ENCODE results near the gene EPB41L4B.

EPB41L4B gene

DNA sequence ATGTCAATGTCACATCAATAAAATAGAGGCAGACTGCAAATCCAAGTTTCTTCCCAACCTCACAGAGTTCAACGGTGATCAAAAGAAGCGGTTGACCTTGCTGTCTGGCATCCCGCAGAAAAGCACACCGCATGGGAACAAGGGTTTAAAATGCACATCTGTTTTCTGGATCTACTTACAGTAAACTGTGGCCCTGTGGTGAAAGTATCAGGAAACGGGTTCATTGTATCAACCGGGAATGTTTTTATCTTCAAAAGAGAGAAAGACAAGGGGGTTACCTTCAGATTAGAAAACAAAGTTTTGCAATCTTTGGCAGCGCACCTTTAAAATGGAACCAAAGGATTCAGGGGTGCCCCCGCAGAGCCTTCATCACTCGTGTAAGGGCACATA lies 138.3 kb downstream of the EPB41L4B start:
- H3K4me3 ChIP-seq (ENCODE audit: low read depth, low read length) = no peak overlapping the region
- DNase-seq (ENCODE audit: low read depth) = no peak

DNA sequence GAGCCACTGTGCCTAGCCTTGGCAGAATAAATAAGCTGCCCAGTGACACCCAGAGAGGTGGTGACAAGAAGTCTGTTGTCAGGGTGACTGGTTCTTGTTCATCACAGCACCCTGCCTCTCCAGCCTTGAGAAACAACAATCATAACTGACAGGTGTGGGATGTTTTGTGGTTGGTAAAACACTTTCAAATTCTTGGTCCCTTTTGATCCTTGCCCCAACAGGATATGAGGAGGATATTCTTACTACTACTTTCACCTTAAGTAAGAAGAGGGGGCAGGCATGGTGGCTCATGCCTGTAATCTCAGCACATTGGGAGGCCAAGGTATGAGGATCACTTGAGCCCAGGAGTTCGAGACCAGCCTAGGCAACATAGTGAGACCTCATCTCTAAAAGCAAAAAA lies 139.6 kb downstream of the EPB41L4B start:
- DNase-seq (ENCODE audit: low read depth) = no peak
- no peak overlapping the region for H3K4me3 ChIP-seq (ENCODE audit: low read depth, low read length)

- no peak for DNase-seq (ENCODE audit: low read depth)
- no peak overlapping the region for H3K4me3 ChIP-seq (ENCODE audit: low read depth, low read length)
Measured at GRCh38 chr9:109179801-109180523, 140.9 kb downstream of the EPB41L4B start.

DNA sequence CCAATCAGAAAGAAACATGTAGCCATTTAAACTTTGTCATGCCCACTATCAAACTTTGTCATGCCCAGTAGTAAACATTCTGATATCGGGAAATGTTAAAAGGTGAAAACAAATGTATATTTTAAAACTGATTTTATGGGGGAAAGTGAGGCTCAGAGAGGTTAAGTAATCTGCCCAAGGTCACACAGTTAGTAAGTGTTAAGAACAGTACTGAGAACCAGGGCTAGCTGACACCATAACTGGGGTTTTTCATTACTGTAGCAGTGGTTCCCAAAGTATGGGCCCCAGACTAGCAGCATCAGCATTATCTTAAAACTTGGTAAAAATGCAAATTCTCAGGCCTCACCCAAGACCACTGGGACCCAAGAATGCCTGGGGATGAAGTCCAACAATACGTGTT lies 143.9 kb downstream of the EPB41L4B start:
- H3K4me3 ChIP-seq (ENCODE audit: low read depth, low read length) = no peak overlapping the region
- no peak for DNase-seq (ENCODE audit: low read depth)

- no peak overlapping the region for H3K4me3 ChIP-seq (ENCODE audit: low read depth, low read length)
- DNase-seq (ENCODE audit: low read depth) = no peak
Measured at GRCh38 chr9:109176386-109176785, 144.5 kb downstream of the EPB41L4B start.

GRCh38 chr9:109172935-109173334 lies 147.9 kb downstream of the EPB41L4B start:
- no peak overlapping the region for H3K4me3 ChIP-seq (ENCODE audit: low read depth, low read length)
- no peak for DNase-seq (ENCODE audit: low read depth)

GRCh38 chr9:109171926-109172325 lies 148.9 kb downstream of the EPB41L4B start:
- peak; percentile 23 for DNase-seq (ENCODE audit: low read depth)
- no peak overlapping the region for H3K4me3 ChIP-seq (ENCODE audit: low read depth, low read length)

DNA sequence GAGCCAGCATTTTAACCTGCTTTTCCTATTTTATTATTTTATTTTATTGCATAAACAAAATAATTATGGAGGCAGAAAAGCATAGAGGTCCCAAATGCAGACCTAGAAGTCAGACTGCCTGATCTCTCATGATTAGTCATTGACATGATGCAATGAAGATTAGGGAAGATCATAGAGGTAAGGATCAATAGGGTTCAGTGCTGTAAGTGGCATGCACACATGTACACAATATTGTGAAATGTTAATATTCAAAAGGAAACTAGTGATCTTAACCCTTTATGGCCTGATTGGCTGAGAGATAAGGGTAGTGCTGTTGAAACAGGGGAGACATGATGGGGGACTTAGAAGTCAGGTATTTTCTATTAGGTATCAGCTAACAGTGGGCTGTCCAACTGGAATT lies 152.7 kb downstream of the EPB41L4B start:
- DNase-seq (ENCODE audit: low read depth) = no peak
- no peak overlapping the region for H3K4me3 ChIP-seq (ENCODE audit: low read depth, low read length)

GRCh38 chr9:109167716-109168115 lies 153.1 kb downstream of the EPB41L4B start:
- no peak for DNase-seq (ENCODE audit: low read depth)
- H3K4me3 ChIP-seq (ENCODE audit: low read depth, low read length) = no peak overlapping the region

DNA sequence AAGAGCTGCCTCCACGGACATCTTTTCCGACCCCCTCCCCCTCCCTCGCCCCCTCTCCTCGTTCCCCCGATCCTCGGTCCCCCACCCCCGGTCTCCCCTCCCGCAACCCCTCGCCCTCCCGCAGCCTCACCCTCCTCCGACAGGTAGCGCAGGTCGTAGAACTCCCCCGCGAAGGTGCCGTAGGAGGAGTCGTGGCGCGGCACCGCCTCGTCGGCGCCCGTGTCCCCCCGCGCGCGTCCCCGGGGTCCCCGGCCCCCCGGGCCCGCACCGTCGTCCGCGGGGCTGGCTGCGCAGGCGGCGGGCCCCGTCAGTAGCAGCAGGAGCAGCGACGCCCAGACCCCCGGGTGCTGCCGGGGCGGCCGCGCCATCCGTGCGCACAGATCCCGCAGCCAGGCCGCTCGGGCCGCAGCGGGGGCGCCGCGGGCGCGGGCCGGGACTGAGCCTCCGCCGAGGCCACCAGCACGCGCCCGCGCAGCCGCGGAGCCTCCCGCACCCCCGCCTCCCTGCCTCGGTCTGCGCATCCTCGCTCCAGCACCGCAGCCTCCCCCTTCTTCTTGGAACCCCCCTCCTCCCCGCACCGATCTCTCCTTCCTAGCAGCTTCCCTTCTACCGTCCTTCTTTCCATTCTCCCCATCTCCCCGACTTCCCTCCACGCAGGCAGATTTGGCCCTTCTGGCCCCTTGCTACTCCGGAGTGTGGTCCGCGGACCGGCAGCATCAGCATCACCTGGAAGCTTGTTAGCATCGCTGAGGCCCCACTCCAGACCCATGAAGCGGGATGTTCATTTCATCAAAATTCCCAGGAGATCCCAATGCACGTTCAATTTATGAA lies 153.9 kb downstream of the EPB41L4B start, which contains the start of gene FRRS1L:
TSS of gene FRRS1L (minus strand) at position 479 of the 831 bp plus-strand sequence. CDS start at position 368, 111 bp downstream.
- no peak for DNase-seq (ENCODE audit: low read depth)
- peak within 1 kb of the TSS; percentile 31 for H3K4me3 ChIP-seq (ENCODE audit: low read depth, low read length)

GRCh38 chr9:109166171-109166770 lies 154.6 kb downstream of the EPB41L4B start:
- no peak for DNase-seq (ENCODE audit: low read depth)
- H3K4me3 ChIP-seq (ENCODE audit: low read depth, low read length) = no peak overlapping the region

GRCh38 chr9:109164042-109164441 lies 156.8 kb downstream of the EPB41L4B start:
- DNase-seq (ENCODE audit: low read depth) = no peak
- no peak overlapping the region for H3K4me3 ChIP-seq (ENCODE audit: low read depth, low read length)

GRCh38 chr9:109163194-109163593 lies 157.7 kb downstream of the EPB41L4B start:
- no peak for DNase-seq (ENCODE audit: low read depth)
- no peak overlapping the region for H3K4me3 ChIP-seq (ENCODE audit: low read depth, low read length)

GRCh38 chr9:109162677-109163076 lies 158.2 kb downstream of the EPB41L4B start:
- H3K4me3 ChIP-seq (ENCODE audit: low read depth, low read length) = no peak overlapping the region
- no peak for DNase-seq (ENCODE audit: low read depth)

DNA sequence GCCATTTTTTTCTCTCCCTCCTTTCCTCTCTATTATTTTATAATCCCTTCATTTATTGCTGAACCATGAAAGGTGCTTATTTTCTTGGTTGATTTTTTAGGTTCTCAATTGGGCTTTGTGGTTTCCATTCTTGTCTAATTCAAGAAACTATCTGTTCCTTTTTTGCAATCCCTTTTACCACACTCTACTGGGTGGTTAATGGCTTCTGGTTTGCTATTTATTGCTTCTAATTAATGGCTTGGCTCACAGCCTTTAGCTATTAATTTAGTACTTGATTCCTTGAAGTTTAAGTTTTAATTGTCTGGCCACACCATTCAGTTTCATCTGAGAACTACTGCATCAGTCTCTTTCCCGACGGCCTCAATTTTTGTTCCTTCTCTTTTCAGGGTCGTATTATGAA lies 159.4 kb downstream of the EPB41L4B start:
- no peak for DNase-seq (ENCODE audit: low read depth)
- no peak overlapping the region for H3K4me3 ChIP-seq (ENCODE audit: low read depth, low read length)

GRCh38 chr9:109159583-109159982 lies 161.3 kb downstream of the EPB41L4B start:
- DNase-seq (ENCODE audit: low read depth) = no peak
- no peak overlapping the region for H3K4me3 ChIP-seq (ENCODE audit: low read depth, low read length)

DNA sequence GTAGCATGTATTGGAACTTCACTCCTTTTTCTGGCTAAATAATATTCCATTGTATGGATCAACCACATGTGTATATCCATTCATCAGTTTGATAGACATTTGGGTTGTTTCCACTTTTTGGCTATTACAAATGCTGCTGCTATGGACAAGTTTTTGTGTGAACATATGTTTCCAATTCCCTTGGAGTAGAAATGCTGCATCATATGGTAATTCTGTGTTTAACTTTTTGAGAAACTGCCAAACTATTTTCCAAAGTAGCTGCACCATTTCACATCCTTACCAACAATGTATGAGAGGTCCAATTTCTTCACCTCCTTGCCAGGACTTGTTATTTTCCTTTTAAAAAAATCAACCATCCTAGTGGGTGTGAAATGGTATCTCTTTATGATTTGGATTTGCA lies 162.2 kb downstream of the EPB41L4B start:
- DNase-seq (ENCODE audit: low read depth) = no peak
- H3K4me3 ChIP-seq (ENCODE audit: low read depth, low read length) = no peak overlapping the region

DNA sequence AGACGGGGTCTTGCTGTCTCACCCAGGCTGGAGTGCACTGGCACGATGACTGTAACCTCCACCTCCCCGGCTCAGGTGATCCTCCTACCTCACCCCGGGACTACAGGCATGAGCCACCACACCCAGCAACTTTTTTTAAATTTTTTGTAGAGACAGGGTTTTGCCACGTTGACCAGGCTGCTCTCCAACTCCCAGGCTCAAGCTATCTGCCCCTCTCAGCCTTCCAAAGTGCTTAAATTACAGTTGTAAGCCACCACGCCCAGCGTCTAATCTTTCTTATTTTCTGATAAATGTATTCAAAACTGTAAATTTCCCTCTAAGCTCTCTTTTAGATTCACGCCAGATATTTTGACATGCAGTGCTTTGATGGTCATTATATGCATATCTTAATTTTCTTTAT lies 164.2 kb downstream of the EPB41L4B start:
- DNase-seq (ENCODE audit: low read depth) = no peak

DNA sequence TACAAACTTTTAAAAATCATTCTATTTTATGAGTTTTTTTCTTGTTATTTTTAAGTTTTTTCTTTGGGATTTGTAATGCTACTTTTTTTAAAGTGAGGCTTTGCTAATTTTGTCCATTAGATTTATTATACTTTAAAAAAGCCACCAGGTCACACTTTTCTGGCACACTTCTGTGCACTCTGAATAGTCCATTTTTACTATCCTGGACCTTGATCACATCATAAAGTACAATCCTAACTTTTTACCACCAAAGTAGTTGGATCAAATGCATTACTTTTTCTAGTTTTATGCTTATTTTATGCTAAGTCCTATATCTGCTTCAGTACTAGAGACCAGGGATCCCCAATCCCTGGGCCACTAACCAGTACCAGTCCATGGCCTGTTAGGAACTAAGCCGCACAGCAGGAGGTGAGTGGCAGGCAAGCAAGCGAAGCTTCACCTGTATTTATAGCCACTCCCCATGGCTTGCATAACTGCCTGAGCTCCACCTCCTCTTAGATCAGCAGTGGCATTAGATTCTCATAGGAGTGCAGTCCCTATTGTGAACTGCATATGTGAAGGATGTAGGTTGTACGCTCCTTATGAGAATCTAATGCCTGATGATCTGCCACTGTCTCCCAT lies 169.8 kb downstream of the EPB41L4B start:
- no peak overlapping the region for H3K4me3 ChIP-seq (ENCODE audit: low read depth, low read length)
- DNase-seq (ENCODE audit: low read depth) = no peak

More for the DNA sequence above, 164.2 kb downstream of the EPB41L4B start:
- H3K4me3 ChIP-seq (ENCODE audit: low read depth, low read length) = no peak overlapping the region

DNA sequence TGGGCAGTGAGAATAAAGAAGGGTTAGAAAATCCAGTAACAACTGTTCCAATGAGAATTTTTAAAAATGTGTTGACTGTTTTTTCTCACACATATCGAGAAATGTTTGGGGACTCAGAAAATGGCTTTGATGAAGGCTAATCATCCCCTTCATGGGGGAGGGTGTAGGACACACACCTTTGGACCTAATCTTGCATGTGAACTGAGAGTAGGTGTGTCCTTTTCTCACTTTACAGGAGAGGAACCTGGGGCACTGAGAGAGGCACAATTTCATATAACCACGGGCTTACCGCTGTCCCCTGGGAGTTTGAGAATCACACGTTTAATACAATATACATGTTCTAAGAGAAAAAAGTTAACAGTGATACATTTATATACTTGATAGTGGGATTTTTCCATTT lies 171.1 kb downstream of the EPB41L4B start:
- DNase-seq (ENCODE audit: low read depth) = no peak
- no peak overlapping the region for H3K4me3 ChIP-seq (ENCODE audit: low read depth, low read length)
